AG09309 (cell line): ENCODE measurements around the gene SRSF10.

Experiments used
- DNase-seq: peaks from one replicate; pipeline ENCODE4 v3.0.0-alpha.2; 2010; ENCODE audit warnings: low read depth
- H3K4me3 ChIP-seq: 2 replicates; pipeline ENCODE4 v1.5.1; 2011; ENCODE audit warnings: mild to moderate bottlenecking, low read depth, low read length, moderate library complexity; ENCODE audit not compliant: control insufficient read depth
- TF ChIP-seq, protein P1 (sequence below): IDR thresholded peaks from 2 replicates; pipeline ENCODE4 v1.5.1; 2011; ENCODE audit warnings: mild to moderate bottlenecking, low read depth, low read length, inconsistent platforms; ENCODE audit not compliant: insufficient read depth, control insufficient read depth; ENCODE audit errors: missing control alignments

SRSF10 gene

DNA sequence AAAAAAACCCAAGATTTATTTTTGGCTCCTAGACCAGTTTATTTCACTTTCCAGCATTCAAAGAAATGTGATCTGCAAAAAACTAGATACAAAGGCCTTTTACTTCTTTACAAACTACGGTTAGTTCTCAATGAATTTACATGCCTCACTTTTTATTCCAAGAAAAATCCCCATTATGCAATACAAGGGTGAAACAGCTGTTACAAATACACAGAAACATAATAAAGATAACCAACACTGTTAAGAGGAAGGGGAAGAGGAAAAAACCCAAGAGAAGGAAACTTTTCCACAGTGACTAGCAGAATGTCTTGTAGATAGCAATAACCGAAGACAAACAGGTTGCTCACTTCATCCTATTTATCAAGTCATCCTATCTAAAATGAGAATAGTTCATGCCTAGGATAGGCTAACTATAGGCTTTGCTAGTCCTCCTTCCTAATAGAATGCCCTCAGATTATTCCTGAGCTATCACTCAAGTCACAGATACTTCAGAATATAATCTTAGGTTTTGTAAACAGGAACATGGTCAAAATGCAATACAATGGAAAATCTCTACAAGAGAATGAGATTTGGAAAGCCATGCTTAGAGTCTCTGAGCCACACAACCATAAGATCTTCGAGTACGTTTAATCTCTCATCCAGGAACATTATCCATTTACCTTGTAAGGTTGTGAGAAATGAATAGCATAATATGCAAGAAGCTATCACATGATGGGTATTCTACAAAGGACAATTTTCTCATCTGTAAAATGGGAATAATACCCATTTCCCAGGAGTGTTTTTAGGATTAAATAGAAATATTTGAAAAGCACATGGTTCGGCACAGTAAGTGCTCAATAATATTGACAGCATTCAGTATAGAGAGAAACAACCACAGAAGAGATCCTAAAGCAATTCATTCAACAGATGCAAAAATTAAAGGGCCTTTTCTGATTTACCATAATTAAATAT, 15.1 kb downstream of the SRSF10 start:
- no peak for DNase-seq
- no peak overlapping the region for H3K4me3 ChIP-seq
- TF ChIP-seq, protein P1, sequence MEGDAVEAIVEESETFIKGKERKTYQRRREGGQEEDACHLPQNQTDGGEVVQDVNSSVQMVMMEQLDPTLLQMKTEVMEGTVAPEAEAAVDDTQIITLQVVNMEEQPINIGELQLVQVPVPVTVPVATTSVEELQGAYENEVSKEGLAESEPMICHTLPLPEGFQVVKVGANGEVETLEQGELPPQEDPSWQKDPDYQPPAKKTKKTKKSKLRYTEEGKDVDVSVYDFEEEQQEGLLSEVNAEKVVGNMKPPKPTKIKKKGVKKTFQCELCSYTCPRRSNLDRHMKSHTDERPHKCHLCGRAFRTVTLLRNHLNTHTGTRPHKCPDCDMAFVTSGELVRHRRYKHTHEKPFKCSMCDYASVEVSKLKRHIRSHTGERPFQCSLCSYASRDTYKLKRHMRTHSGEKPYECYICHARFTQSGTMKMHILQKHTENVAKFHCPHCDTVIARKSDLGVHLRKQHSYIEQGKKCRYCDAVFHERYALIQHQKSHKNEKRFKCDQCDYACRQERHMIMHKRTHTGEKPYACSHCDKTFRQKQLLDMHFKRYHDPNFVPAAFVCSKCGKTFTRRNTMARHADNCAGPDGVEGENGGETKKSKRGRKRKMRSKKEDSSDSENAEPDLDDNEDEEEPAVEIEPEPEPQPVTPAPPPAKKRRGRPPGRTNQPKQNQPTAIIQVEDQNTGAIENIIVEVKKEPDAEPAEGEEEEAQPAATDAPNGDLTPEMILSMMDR = no peak

DNA sequence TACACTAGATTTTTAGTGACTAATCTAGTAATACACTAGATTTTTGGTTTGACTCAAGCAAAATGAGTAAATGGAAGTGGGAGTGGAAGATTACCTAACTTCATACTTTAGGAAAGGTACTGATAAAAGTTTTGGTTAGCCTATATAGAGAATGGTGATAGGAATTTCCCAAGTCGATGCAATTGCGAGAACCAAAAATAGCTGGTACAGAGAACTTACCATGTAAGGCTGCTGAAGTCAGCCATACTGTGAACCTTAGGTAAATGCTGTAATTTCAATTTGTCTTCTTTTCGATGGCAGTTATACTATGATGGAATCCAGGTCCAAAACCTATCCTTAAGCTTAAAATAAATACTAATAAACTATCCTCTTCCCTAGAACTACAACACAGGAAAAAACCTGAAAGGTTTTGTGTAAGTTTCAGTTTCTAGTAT, 15.9 kb downstream of the SRSF10 start:
- TF ChIP-seq, protein P1 = no peak
- H3K4me3 ChIP-seq = no peak overlapping the region
- DNase-seq = no peak

GRCh38 chr1:23963617-23964234, 16.4 kb downstream of the SRSF10 start:
- no peak overlapping the region for H3K4me3 ChIP-seq
- no peak for DNase-seq
- TF ChIP-seq, protein P1 = no peak

GRCh38 chr1:23960291-23961020, 19.7 kb downstream of the SRSF10 start:
- TF ChIP-seq, protein P1 = no peak
- DNase-seq = no peak
- H3K4me3 ChIP-seq = peak overlapping the region; percentile 68

DNA sequence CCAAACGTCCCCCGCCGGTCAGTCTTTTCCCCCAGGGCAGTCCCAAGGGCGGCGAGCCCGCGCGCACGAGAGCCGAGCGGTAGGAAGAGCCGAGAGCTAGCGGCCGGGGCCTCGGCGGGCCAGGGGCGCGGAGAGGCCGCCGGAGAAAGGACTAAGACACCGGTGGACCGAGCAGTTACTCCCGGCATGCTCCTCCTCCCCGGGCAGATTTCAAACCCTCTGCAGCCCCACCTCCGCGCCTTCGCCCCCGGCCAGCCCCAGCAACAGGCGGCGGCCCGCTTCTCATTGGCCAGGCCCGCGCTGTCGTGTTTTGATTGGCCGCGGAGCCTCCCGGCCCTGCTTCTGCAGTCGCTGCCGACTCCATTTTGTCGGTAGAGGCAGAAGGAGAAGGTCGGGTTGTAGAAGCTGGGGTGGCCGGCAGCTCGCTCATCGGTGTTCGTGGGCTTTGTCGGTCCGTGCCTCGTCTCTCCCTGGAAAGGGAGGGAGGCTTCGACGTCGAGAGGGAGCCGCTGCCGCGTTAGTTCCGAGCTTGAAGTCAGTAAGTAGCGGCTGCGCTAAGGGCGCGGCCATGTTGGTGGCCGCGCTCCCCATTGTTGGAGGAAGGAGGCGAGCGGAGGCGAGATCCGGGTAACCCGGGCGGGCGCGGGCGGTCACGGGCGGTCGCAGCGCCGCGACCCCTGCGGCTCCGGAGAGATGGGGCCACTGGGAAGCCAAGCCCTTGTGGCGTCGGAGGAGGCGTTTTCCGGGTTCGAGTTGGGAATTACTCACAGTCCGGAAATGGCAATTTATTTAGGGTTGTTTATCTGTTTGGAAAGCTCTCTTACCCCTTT, 20.5 kb downstream of the SRSF10 start, which contains the start of gene PNRC2:
TSS of gene PNRC2 (plus strand) at position 368 of the 830 bp plus-strand sequence. CDS start 1,630 bp downstream, outside the sequence.
- TF ChIP-seq, protein P1 = no peak
- peak; percentile 85 for DNase-seq
- peak within 1 kb of the TSS; percentile 68 for H3K4me3 ChIP-seq
